HG03025 (cell line): Measurements from ENCODE around the gene STK17A.
"Not testable (repeated sequence)": the region's sequence is repeated elsewhere in the genome, so short reads cannot be mapped to it uniquely, and the experiment has no call there.

Experiments used
- ATAC-seq: cut with Tn5 transposase; IDR thresholded peaks from one replicate; pipeline ENCODE4 v1.9.1; 2021; ENCODE audit warnings: mild to moderate bottlenecking, moderate library complexity; ENCODE audit not compliant: unreplicated experiment, low FRiP score

STK17A gene

GRCh38 chr7:43593010-43593409 lies 10.1 kb downstream of the STK17A start:
- no peak for ATAC-seq

GRCh38 chr7:43594020-43594419 lies 11.1 kb downstream of the STK17A start:
- ATAC-seq = no peak

GRCh38 chr7:43596426-43596825 lies 13.5 kb downstream of the STK17A start:
- ATAC-seq = not testable (repeated sequence)

DNA sequence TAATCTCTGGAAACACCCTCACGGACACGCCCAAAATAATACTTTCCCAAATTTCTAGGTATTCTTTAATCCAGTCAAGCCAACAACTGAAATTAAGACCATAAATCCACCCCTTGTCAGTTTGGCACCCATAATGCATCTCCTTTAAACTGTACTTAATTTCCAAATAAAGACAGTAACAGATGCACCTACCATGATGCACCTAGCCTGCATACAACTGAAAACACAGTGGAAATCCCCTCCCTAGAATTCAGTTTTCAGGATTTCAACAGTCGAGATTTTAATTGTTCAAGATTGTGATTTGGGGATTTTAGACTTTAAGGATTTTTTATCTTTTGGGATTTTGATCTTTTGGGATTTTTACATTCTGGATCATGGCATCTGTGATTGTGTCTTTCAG lies 17.1 kb downstream of the STK17A start:
- no peak for ATAC-seq

- ATAC-seq = no peak
Observed at GRCh38 chr7:43602256-43602655, 19.3 kb downstream of the STK17A start.

DNA sequence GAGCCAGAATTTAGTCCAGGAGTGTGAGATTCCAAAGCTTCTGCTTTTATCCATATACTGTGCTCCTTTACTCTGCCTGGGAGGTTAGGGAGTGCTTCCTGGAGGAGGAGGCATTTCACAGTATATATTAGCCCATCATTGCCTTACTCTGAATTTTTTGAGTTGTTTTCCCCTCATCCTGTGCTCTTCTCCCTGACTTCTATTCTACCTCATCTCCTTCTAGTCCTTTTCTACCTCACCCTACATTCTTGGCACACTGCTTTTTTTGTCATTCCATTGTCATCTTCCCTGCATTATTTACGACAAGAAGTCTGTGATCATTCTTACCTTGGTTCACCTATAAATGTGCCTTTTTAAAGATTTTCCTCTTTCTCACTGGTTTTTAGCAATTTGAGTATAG lies 21.3 kb downstream of the STK17A start:
- no peak for ATAC-seq

GRCh38 chr7:43609097-43609496 lies 26.2 kb downstream of the STK17A start:
- no peak for ATAC-seq

- ATAC-seq = no peak
Observed at GRCh38 chr7:43612128-43612527, 29.2 kb downstream of the STK17A start.

DNA sequence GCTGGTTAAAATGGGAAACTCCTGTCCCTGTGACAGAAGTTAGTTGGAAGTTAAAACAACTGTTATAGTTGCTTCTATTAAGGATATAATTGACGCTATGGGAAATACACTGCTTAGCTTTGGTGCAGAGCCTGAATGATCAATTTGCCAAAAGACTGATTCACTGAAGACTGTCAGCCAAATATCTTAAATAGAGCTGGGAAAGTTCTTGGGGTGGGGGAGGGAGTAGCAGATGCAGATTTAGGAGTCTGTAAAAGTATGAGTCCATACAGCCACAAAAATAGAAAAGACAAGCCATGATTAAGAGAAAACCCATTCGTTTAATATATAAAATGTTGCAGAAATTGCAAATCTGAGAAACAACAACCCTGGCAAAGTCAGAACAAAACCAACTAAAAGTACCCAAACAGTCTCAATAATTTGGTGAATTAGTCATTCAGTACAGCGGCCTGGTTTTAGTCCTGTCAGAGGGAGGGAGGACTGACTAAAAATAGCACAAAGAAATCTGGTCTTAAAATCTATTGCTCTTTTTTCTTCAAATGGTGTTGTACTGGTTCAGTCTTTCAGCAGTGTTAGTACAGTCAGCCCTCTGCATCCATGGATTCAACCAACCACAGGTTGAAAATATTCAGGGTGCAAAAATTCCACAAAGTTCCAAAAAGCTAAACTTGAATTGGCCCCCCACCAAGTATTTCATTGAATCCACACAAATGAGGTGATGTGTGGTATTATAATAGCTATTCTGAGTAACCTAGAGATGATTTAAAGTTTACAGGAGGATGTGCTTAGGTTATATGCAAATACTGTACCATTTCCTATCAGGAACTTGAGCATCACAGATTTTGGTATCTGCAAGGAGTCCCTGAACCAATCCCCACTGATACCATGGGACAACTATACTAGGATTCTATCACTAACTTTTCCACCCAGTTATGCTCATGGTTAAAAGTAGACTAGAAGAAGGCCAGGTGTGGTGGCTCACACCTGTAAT lies 30.0 kb downstream of the STK17A start:
- ATAC-seq = no peak

GRCh38 chr7:43615558-43616145 lies 32.7 kb downstream of the STK17A start:
- ATAC-seq = no peak

- ATAC-seq = no peak
Observed at GRCh38 chr7:43616977-43617376, 34.1 kb downstream of the STK17A start.

GRCh38 chr7:43618073-43618472 lies 35.2 kb downstream of the STK17A start:
- ATAC-seq = no peak

GRCh38 chr7:43619213-43620012 lies 36.5 kb downstream of the STK17A start:
- no peak for ATAC-seq

DNA sequence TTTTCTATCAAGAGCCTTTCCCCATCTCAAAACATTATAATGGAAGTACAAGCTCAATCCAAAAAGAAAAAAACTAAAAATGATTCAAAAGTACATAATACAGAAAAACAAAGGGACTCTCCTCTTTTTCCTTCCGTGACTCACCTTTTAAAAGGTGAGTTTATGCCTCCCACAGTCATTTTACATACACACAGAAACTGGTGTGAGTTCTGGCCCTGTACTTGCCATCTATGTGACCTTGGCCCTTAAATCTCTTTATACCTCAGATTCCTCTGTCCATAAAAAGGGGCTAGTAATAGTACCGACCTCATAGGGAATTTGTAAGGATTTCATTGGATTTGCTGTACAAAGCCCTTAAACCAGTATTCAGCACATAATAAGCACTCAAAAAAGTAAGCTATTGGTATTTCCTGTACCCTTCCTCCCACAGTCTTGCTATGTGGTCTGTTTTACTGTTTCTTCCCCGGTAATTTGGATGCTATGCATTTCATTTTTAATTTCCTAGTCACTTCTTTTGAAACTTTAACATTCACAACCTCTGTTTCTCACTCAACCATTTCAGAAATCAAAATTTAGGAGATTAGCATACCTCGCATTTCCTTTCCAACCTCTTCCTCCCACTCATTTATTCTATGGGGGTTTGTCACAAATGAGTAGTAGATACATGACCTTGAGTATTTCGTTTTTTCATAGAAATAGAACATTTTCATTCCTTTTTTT lies 39.0 kb downstream of the STK17A start:
- no peak for ATAC-seq

DNA sequence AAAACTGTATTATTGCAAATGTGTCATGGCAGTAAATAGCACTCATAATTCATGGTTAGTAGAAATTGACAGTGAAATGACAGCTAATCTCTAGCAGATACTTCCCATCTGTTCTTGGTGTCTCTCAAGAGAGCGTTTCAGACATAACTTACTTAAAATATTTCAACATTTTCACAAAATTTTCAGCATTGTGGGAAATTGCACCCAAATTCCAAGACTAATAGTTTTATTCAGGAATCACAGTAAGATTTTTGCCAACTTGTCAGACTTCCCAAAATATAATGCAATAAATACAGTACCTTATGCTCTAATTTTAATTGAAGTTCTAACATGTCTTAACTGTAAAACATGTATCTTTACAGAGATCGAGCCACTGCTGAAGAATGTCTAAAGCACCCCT lies 41.2 kb downstream of the STK17A start:
- ATAC-seq = no peak

- ATAC-seq = no peak
Observed at GRCh38 chr7:43625453-43625852, 42.5 kb downstream of the STK17A start.

GRCh38 chr7:43625980-43626379 lies 43.1 kb downstream of the STK17A start:
- ATAC-seq = no peak

DNA sequence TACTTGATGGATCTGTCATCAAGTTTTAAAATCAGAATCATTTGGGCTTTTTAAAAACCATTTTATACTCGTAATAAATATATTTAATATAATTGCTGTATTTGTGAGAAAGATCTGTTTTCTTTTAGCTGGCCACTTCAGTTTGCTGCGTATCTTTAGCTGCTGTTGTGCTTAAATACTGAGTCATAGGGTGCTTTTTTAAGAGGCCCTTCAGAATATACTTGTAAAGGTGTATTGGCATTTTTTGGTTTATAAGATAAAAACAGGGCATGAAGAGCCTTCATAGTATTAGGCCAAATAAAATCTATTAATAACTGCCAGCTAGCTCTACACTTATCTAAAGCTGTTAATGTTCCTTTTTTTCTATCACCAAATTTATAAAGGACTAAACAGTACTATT lies 43.8 kb downstream of the STK17A start:
- ATAC-seq = no peak

DNA sequence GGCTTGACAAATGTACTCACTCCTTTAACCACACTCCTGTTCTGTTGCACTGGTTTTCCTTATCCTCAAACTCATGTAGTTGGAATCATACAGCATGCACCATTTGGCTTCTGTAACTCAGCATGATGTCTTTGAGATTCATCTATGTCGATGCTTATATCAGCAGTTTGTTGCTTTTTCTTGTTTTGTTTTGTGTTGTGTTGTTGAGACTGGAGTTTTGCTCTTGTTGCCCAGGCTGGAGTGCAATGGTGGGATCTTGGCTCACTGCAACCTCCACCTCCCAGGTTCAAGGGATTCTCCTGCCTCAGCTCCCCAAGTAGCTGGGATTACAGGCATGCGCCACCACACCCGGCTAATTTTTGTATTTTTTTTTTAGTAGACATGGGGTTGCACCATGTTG lies 44.9 kb downstream of the STK17A start:
- ATAC-seq = not testable (repeated sequence)

DNA sequence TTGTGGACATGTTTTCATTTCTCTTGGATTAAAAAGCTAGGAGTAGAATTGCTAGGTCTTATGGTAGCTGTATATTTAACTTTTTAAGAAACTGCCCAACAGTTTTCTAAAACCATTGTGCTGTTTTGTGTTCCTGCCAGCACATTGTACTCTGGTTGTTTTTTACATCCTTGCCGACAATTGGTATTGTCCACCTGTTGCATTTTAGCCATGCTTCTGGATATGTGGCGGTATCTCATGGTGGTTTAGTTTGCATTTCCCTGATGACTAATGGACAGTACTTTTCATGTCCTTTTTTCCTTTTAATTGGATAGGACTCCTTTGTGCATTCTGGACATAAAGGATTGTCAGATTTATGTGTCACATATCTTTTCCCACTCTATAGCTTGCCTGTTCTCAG lies 45.5 kb downstream of the STK17A start:
- ATAC-seq = no peak
